ENCODE measurements around the gene MXI1.

MXI1 gene

GRCh38 chr10:110216240-110216639 is 8.8 kb downstream of the MXI1 start:
- no peak for FAIRE-seq

- FAIRE-seq, result no peak
These were observed 9.7 kb downstream of the MXI1 start for GRCh38 chr10:110216942-110217661.

- no peak for FAIRE-seq
These were observed 10.2 kb downstream of the MXI1 start for GRCh38 chr10:110217662-110218008.

DNA sequence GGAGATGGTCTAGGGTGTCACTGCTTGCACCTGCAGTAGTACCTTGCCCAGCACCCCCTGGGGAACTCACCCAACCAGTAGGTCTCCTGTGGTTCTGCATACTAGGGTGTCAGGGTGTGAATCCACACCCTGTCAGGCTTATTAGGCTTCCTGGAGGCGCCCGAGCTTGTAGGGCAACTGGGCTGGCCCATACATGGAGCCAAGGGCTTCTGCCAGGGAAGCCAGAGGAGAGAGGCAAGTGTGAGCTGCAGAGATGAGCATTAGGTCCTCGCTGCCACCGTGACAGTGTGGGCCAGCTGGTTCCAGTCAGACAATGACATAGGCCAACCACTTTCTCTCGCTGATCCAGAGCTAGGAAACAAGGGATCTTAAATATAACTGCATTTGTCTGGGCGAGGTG is 11.2 kb downstream of the MXI1 start:
- no peak for FAIRE-seq

GRCh38 chr10:110219884-110220283 is 12.5 kb downstream of the MXI1 start:
- FAIRE-seq, result no peak

GRCh38 chr10:110220398-110220797 is 13.0 kb downstream of the MXI1 start:
- no peak for FAIRE-seq

DNA sequence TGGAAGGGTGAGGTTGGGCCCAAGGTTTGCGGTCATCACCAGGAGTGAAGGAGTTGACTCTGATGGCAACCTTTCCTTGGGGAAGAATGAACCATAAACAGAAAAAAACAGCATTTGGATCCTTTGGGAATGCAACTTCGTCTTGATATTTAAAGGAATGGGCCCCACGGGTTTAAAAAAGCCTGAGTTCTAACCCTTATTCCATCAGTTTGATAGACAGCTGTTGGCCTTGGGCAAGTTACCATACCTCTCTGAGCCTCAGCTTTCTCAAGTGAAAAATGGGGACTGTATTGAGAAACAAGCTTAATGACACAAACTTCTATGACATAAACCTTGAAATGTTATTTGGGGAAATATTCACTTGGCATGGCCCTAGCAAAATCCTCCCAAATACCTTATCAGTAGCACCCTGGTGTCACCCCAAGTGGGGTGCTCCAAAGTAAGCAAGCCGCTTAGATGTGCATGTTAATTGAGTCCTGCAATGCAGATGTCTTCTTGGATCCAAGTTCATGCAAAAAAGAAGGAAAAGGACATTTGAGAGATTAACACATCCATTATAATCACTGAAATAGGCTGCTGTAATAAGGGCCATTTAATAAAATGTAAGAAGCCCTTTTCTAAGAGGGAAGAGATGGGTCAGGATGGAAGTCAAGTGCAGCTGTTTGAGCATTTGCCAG is 13.8 kb downstream of the MXI1 start:
- no peak for FAIRE-seq

- no peak for FAIRE-seq
These were observed 14.4 kb downstream of the MXI1 start for GRCh38 chr10:110221721-110222261.

DNA sequence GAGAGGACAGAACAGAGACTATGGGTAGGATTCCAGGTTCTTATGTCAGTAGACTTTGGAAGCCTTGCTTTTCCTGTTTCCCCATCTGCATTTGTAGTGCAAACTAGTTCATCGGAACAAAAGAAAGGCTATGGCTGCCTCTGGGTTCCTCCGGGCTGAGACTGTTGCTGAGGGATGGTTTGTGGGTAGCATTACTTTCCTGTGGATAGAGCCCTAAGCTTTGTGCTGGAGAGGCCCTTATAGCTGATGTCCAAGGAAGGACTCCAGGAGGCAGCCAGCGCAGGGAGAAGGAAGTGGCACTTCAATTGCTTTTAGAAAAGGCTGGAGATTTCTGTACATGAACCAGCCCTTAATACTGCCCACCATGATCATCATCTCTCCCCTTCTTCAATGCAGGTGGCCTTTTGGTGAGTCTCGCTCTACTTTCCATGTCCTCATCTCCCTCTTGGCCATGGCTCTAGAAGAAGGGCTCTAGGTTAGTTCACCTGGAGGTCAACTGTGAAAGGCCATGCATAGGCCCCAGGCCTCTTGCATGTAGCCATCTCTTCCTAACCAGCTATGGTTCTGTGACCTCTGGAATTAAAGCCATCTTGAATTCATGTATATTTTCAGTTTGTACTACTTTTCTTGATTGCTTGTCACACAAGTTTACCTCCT is 15.4 kb downstream of the MXI1 start:
- no peak for FAIRE-seq

DNA sequence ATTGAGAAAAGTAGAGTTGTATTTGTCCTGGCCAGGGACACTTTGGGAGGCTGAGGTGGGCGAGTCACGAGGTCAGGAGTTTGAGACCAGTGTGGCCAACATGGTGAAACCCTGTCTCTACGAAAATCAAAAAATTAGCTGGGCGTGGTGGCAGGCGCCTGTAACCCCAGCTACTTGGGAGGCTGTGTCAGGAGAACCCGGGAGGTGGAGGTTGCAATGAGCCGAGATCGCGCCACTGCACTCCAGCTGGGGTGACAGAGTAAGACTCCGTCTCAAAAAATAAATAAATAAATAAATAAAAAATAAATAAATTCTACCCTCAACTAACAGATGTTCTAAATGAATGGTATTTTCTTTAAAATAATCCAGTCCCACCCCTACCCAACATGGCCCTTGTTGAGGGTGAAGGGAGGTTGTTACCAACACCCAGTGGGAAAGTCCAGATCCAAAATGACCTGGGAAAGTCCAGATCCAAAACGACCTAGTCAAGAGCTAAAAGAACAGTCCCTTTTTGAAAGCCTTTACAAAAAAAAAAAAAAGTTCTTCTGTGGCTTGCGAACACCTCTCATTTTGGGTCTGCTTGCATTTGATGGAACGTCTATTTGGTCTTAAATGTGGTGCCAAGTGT is 16.0 kb downstream of the MXI1 start:
- no peak for FAIRE-seq

- no peak for FAIRE-seq
These were observed 17.6 kb downstream of the MXI1 start for GRCh38 chr10:110224992-110225391.

GRCh38 chr10:110225441-110225755 is 18.0 kb downstream of the MXI1 start:
- FAIRE-seq, result no peak

- FAIRE-seq, result no peak
These were observed 18.5 kb downstream of the MXI1 start for GRCh38 chr10:110225756-110226542.

- FAIRE-seq, result no peak
These were observed 19.1 kb downstream of the MXI1 start for GRCh38 chr10:110226543-110226925.

DNA sequence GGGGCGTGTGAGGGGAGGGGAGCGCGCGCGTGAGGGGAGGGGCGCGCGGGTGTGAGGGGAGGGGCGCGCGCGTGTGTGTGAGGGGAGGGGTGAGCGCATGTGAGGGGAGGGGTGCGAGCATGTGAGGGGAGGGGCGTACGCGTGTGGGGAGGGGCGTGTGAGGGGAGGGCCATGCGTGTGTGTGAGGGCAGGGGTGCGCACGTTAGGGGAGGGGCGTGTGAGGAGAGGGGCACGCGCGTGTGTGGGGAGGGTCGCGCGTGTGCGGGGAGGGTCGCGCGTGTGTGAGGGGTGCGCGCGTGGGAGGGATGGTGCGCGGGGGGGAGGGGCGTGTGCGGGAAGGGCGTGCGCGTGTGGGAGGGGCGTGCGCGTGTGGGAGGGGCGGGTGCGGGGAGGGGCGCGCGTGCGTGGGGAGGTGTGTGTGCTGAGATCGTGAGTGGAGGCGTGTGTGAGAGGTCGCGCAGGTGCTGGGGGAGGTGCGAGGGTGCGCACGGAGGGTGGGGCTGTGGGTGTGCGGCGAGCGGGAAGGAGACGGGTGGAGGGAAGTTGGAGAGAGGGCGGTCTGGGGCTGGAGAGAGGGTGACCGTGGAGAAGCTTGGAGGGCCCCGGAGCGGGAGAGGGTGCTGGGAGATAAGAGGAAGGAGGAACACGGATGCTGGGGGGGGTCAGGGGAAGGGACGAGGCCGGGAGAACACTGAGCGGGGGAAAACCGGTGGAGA is 19.7 kb downstream of the MXI1 start:
- FAIRE-seq, result no peak

- FAIRE-seq, result no peak
These were observed 20.7 kb downstream of the MXI1 start for GRCh38 chr10:110228066-110228465.

DNA sequence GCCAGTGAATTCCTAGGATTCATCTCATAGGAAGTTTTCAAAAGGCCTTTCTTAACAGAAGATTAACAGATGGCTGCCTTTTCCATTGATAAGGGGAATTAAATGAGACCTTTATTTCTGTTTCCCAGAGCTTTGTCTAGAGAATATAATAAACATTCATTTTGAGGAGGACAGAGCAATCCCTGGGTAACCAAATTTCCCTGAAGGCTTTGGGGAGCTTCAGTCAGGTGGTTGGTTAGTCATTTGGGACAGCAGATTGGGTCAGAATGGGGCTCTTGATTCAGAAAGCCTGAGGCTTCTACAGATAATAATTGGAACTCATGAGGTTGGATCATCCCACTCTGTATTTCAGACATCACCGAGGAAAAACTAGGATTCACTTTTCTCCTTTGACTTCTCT is 21.8 kb downstream of the MXI1 start:
- FAIRE-seq, result no peak

GRCh38 chr10:110233846-110234245 is 26.4 kb downstream of the MXI1 start:
- FAIRE-seq, result no peak

- no peak for FAIRE-seq
These were observed 30.6 kb downstream of the MXI1 start for GRCh38 chr10:110237894-110238480.

DNA sequence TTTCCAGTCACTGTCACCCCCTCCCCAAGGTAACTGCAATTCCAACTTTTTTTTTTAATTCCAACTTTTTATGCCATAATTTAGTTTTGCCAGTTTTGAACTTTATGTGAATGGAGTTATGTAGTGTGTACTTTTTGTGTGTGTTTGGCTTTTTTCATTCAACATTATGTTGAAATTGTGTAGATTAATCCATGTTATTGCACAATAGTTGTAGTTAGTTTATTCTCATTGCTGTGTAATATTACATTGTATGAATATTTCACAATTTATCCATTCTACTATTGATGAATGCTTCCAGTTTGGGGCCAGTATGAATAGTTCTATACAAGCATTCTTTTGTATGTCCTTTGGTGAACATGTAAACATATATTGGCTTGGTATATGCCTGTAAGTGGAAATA is 32.5 kb downstream of the MXI1 start:
- FAIRE-seq, result peak; percentile 51

GRCh38 chr10:110241407-110241806 is 34.0 kb downstream of the MXI1 start:
- peak; percentile 86 for FAIRE-seq

- FAIRE-seq, result no peak
These were observed 34.4 kb downstream of the MXI1 start for GRCh38 chr10:110241841-110242240.
